IMR-90 (cell line): ENCODE measurements around the gene TMX1. TPM values are rescaled to one million over a fixed set of nuclear protein-coding genes. Genes with fewer than 3 reads are reported as not detected.

Experiments used
- ATAC-seq: fragments of 200-7000 bp; cut with Tn5 transposase; 2 replicates; pipeline ENCODE4 v1.9.1; 2020; ENCODE audit warnings: low read depth, mild to moderate bottlenecking, moderate library complexity
- BruUV-seq: library from RNA; stranded (reverse); fragments of 400-500 nt; replicated peaks from 2 replicates; lab custom pipeline; 2021; lab: Mats Ljungman, UMichigan
- CTCF ChIA-PET: fragments of 300-600 bp; formaldehyde crosslinking; extraction: SDS; loops from one replicate; lab custom pipeline; 2021; ENCODE audit warnings: antibody characterized with exemption; lab: Yijun Ruan, JAX
- POLR2A ChIA-PET: fragments of 300-600 bp; sonication (Branson Sonifier 250); formaldehyde crosslinking; loops from one replicate; lab custom pipeline; 2022; ENCODE audit warnings: antibody characterized with exemption; ENCODE audit not compliant: unreplicated experiment; lab: Charles Lee
- DNase-seq: peaks from one replicate; pipeline ENCODE4 v3.0.0; 2013
- H2AFZ ChIP-seq: replicated peaks from 2 replicates; pipeline ENCODE3; 2013; ENCODE audit warnings: low read length, mild to moderate bottlenecking; ENCODE audit not compliant: poor library complexity
- H2AK5ac ChIP-seq: 2 replicates; pipeline ENCODE4 v1.6.1; 2013; ENCODE audit warnings: low read depth, low read length, inconsistent platforms
- H2AK9ac ChIP-seq: replicated peaks from 2 replicates; pipeline ENCODE3; 2013; ENCODE audit warnings: mild to moderate bottlenecking, low read depth, low read length, moderate library complexity; ENCODE audit not compliant: poor library complexity
- H2BK120ac ChIP-seq: 2 replicates; pipeline ENCODE4 v1.6.1; 2013; ENCODE audit warnings: low read depth, low read length, inconsistent platforms
- H2BK15ac ChIP-seq: 3 replicates; pipeline ENCODE4 v1.6.1; 2013; ENCODE audit warnings: low read depth, low read length, inconsistent platforms
- H2BK20ac ChIP-seq: 2 replicates; pipeline ENCODE4 v1.6.1; 2013; ENCODE audit warnings: low read depth, mild to moderate bottlenecking, inconsistent platforms, low read length, moderate library complexity
- H2BK5ac ChIP-seq: 2 replicates; pipeline ENCODE4 v1.6.1; 2013; ENCODE audit warnings: mild to moderate bottlenecking, low read depth, low read length, inconsistent platforms; ENCODE audit not compliant: poor library complexity, severe bottlenecking
- H3K14ac ChIP-seq: replicated peaks from 2 replicates; pipeline ENCODE4 v1.6.1; 2013; ENCODE audit warnings: low read depth, low read length, inconsistent platforms
- H3K18ac ChIP-seq: 2 replicates; pipeline ENCODE4 v1.6.1; 2013; ENCODE audit warnings: low read depth, low read length, control low read depth
- H3K23ac ChIP-seq: 2 replicates; pipeline ENCODE4 v1.6.1; 2013; ENCODE audit warnings: low read depth, low read length, inconsistent platforms
- H3K27ac ChIP-seq: 2 replicates; pipeline ENCODE4 v1.5.1; 2013; ENCODE audit warnings: mild to moderate bottlenecking, control low read depth, low read length; ENCODE audit not compliant: insufficient read depth
- H3K27me3 ChIP-seq: 2 replicates; pipeline ENCODE4 v1.6.1; 2013; ENCODE audit warnings: low read length; ENCODE audit not compliant: control insufficient read depth, insufficient read depth
- H3K36me3 ChIP-seq: 2 replicates; pipeline ENCODE4 v1.6.1; 2013; ENCODE audit warnings: low read length, mixed read lengths; ENCODE audit not compliant: control insufficient read depth, insufficient read depth
- H3K4ac ChIP-seq: 2 replicates; pipeline ENCODE4 v1.6.1; 2013; ENCODE audit warnings: low read depth, low read length, inconsistent platforms
- H3K4me1 ChIP-seq: 2 replicates; pipeline ENCODE4 v1.6.1; 2013; ENCODE audit warnings: low read length, mixed read lengths; ENCODE audit not compliant: control insufficient read depth, insufficient read depth
- H3K4me2 ChIP-seq: 2 replicates; pipeline ENCODE4 v1.6.1; 2013; ENCODE audit warnings: low read depth, mild to moderate bottlenecking, control low read depth, low read length, moderate library complexity
- H3K4me3 ChIP-seq: 2 replicates; pipeline ENCODE4 v1.5.1; 2013; ENCODE audit warnings: low read depth, mild to moderate bottlenecking, control low read depth, low read length, moderate library complexity; ENCODE audit not compliant: insufficient read depth
- H3K56ac ChIP-seq: 2 replicates; pipeline ENCODE4 v1.6.1; 2013; ENCODE audit warnings: low read length, inconsistent platforms; ENCODE audit not compliant: insufficient read depth; ENCODE audit errors: extremely low read depth
- H3K79me1 ChIP-seq, 2 experiments: 2 replicates each; pipeline ENCODE4 v1.6.1; 2013; ENCODE audit warnings: low read length in 2 of 2, inconsistent platforms in 1 of 2, low read depth in 1 of 2
- H3K9ac ChIP-seq: 2 replicates; pipeline ENCODE4 v1.6.1; 2013; ENCODE audit warnings: low read depth, low read length, control low read depth
- H3K9me1 ChIP-seq: 2 replicates; pipeline ENCODE4 v1.6.1; 2013; ENCODE audit warnings: low read length, inconsistent platforms; ENCODE audit not compliant: insufficient read depth
- H3K9me3 ChIP-seq: 2 replicates; pipeline ENCODE4 v1.6.1; 2013; ENCODE audit warnings: low read length; ENCODE audit not compliant: control insufficient read depth, insufficient read depth
- H4K20me1 ChIP-seq: 2 replicates; pipeline ENCODE4 v1.6.1; 2013; ENCODE audit warnings: low read length, inconsistent platforms; ENCODE audit not compliant: insufficient read depth
- H4K5ac ChIP-seq: 2 replicates; pipeline ENCODE4 v1.6.1; 2013; ENCODE audit warnings: mild to moderate bottlenecking, low read depth, low read length, control low read depth
- H4K8ac ChIP-seq, 2 experiments: 2 replicates each; pipeline ENCODE4 v1.6.1; 2013; ENCODE audit warnings: low read depth in 2 of 2, low read length in 2 of 2, control low read depth in 1 of 2, inconsistent platforms in 1 of 2
- H4K91ac ChIP-seq: 2 replicates; pipeline ENCODE4 v1.6.1; 2013; ENCODE audit warnings: low read depth, low read length, inconsistent platforms; ENCODE audit not compliant: insufficient read depth
- BHLHE40 ChIP-seq: fragments of 150-350 bp; IDR thresholded peaks from 2 replicates; pipeline ENCODE4 v1.6.1; 2016; ENCODE audit warnings: mild to moderate bottlenecking, low read depth, low read length
- CEBPB ChIP-seq: IDR thresholded peaks from 2 replicates; pipeline ENCODE4 v1.6.1; 2012; ENCODE audit warnings: low read depth, low read length, improper control_type of control experiment
- CHD1 ChIP-seq: IDR thresholded peaks from 2 replicates; pipeline ENCODE4 v1.6.1; 2012; ENCODE audit warnings: low read depth, low read length, improper control_type of control experiment
- CTCF ChIP-seq: conservative IDR thresholded peaks from 2 replicates; pipeline ENCODE4 v1.5.1; 2012; ENCODE audit warnings: mild to moderate bottlenecking, low read depth, low read length, improper control_type of control experiment
- ELK1 ChIP-seq: fragments of 150-350 bp; IDR thresholded peaks from 2 replicates; pipeline ENCODE4 v1.6.1; 2016; ENCODE audit warnings: low read depth, mild to moderate bottlenecking, low read length, moderate library complexity, borderline replicate concordance
- FOS ChIP-seq: fragments of 150-350 bp; IDR thresholded peaks from 2 replicates; pipeline ENCODE4 v1.6.1; 2016; ENCODE audit warnings: low read depth, low read length
- MAFK ChIP-seq: IDR thresholded peaks from 2 replicates; pipeline ENCODE4 v1.6.1; 2012; ENCODE audit warnings: low read depth, low read length, improper control_type of control experiment
- MAZ ChIP-seq: IDR thresholded peaks from 2 replicates; pipeline ENCODE4 v1.6.1; 2012; ENCODE audit warnings: low read depth, mild to moderate bottlenecking, low read length, improper control_type of control experiment, moderate library complexity, borderline replicate concordance
- MXI1 ChIP-seq: IDR thresholded peaks from 2 replicates; pipeline ENCODE4 v1.6.1; 2012; ENCODE audit warnings: low read depth, mild to moderate bottlenecking, low read length, moderate library complexity, borderline replicate concordance
- NFE2L2 ChIP-seq: fragments of 150-350 bp; IDR thresholded peaks from 2 replicates; pipeline ENCODE4 v1.6.1; 2016; ENCODE audit warnings: low read depth, mild to moderate bottlenecking, low read length
- POLR2A ChIP-seq: IDR thresholded peaks from 2 replicates; pipeline ENCODE4 v1.6.1; 2012; ENCODE audit warnings: mild to moderate bottlenecking, low read depth, low read length
- RAD21 ChIP-seq: IDR thresholded peaks from 2 replicates; pipeline ENCODE4 v1.6.1; 2012; ENCODE audit warnings: low read length, improper control_type of control experiment
- RCOR1 ChIP-seq: IDR thresholded peaks from 2 replicates; pipeline ENCODE4 v1.6.1; 2012; ENCODE audit warnings: mild to moderate bottlenecking, low read length, improper control_type of control experiment; ENCODE audit not compliant: insufficient replicate concordance
- RFX5 ChIP-seq: IDR thresholded peaks from 2 replicates; pipeline ENCODE4 v1.8.0; 2012; ENCODE audit warnings: low read depth, mild to moderate bottlenecking, low read length, moderate library complexity
- SMC3 ChIP-seq: fragments of 150-350 bp; IDR thresholded peaks from 2 replicates; pipeline ENCODE4 v1.6.1; 2016; ENCODE audit warnings: low read depth, mild to moderate bottlenecking, antibody characterized with exemption, low read length, moderate library complexity
- WGBS, 2 experiments: methylation state at CpG; one replicate each; pipeline versions ENCODE4 v1.1.5 to v1.1.7; 2013; ENCODE audit warnings: missing lambda C conversion rate in 2 of 2; ENCODE audit not compliant: insufficient read length in 1 of 2; ENCODE audit errors: extremely low coverage in 2 of 2; 5-methylcytosine and 5-hydroxymethylcytosine counted together
- dilution Hi-C: fragments of 300-500 bp; cut with HindIII; formaldehyde crosslinking; loops from one replicate; pipeline ENCODE4 v1.14.3; 2018; ENCODE audit warnings: low sequenced_read_pairs; ENCODE audit not compliant: unreplicated experiment
- in situ Hi-C: fragments of 300-500 bp; cut with MboI; formaldehyde crosslinking; loops from 3 replicates; pipeline ENCODE4 v1.14.3; 2019; ENCODE audit warnings: low sequenced_read_pairs, inconsistent platforms, mixed read lengths
- intact Hi-C: fragments of 100-400 bp; cut with micrococcal nuclease; formaldehyde crosslinking; loops from 2 replicates; pipeline ENCODE4 v1.10.0; 2022
- polyA plus RNA-seq, 3 experiments: library from polyadenylated mRNA; depleted of rRNA; stranded (reverse); fragments of >200 nt; gene quantifications; 2 replicates each; pipeline ENCODE4 v1.2.3, GENCODE V29; 2012; ENCODE audit warnings: low replicate concordance in 1 of 3
- total RNA-seq: library from RNA; depleted of rRNA; stranded (reverse); fragments of >200 nt; gene quantifications from 2 replicates; pipeline ENCODE4 v1.2.3, GENCODE V29; 2012
- TF ChIP-seq, protein P1 (sequence below): fragments of 150-350 bp; IDR thresholded peaks from 2 replicates; pipeline ENCODE4 v1.6.1; 2017; ENCODE audit warnings: mild to moderate bottlenecking, antibody characterized with exemption, low read length, low read depth

The TMX1 gene
- total and polyA plus RNA-seq, 2 of the 4 experiments (the other 2 are of a cell fraction), result 15.3 to 24.7 TPM

DNA sequence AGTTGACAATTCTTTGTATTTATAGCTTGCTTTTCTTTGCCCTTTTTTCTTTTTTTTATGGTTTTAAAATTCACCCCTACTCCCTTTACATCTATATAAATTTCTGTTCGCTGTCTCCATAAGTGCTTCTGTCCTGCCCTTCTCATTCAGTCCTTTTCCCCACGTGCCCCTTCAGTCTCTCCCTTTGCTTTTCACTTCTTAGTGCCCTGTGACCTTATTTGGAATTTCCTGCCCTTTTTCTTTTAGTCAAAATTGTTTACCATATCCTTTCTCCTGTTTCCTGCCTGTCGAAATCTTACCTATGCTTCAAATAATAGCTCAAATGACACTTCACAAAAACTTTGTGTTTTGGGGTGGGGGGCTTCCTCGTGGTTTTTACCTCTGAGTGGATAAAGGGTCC is 6.0 kb downstream of the TMX1 start:
- no peak overlapping the region for H2AK9ac ChIP-seq
- BruUV-seq, result no TSS peak

More for the DNA sequence above, 6.0 kb downstream of the TMX1 start:
- CTCF ChIA-PET, result interaction anchor here (0.6 kb wide), 1 partner anchor 298 kb away, joined by 5 read pairs; no protein-coding TSS in a partner anchor
- no peak overlapping the region for H3K14ac ChIP-seq
- H2AFZ ChIP-seq, result no peak overlapping the region
- no peaks in the 10 kb centered on the region for H3K27me3 ChIP-seq
- no peak overlapping the region for H4K5ac ChIP-seq
- H3K56ac ChIP-seq, result no peak overlapping the region
- H2BK20ac ChIP-seq, result no peak overlapping the region
- no peak overlapping the region for H3K27ac ChIP-seq
- TF ChIP-seq BHLHE40 (no peak), RAD21 (no peak), CHD1 (no peak), SMC3 (no peak), NFE2L2 (no peak), CTCF (no peak), MAZ (no peak), MXI1 (no peak), ELK1 (no peak), FOS (no peak), RCOR1 (no peak), CEBPB (no peak), RFX5 (no peak), POLR2A (no peak), MAFK (no peak)
- TF ChIP-seq, protein P1, sequence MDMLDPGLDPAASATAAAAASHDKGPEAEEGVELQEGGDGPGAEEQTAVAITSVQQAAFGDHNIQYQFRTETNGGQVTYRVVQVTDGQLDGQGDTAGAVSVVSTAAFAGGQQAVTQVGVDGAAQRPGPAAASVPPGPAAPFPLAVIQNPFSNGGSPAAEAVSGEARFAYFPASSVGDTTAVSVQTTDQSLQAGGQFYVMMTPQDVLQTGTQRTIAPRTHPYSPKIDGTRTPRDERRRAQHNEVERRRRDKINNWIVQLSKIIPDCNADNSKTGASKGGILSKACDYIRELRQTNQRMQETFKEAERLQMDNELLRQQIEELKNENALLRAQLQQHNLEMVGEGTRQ, result no peak
- ATAC-seq, result no peak
- no peak overlapping the region for H2AK5ac ChIP-seq
- H2BK5ac ChIP-seq, result no peak overlapping the region
- no peak overlapping the region for H3K9ac ChIP-seq
- peaks cover 4% of the 10 kb centered on the region; the same call in 1 of the 2 replicates for H3K4me1 ChIP-seq
- H2BK120ac ChIP-seq, result no peak overlapping the region
- no peak overlapping the region for H3K23ac ChIP-seq
- POLR2A ChIA-PET, result no interaction called here
- no peak overlapping the region for H4K8ac ChIP-seq
- peaks cover 5% of the 10 kb centered on the region for H3K9me1 ChIP-seq
- peaks cover 8% of the 10 kb centered on the region; the same call in 1 of the 2 replicates for H4K20me1 ChIP-seq
- H3K4me3 ChIP-seq, result no peak overlapping the region
- peaks cover 18 to 47% of the 10 kb centered on the region in 2 experiments for H3K79me1 ChIP-seq
- H3K36me3 ChIP-seq, result peaks cover 8% of the 10 kb centered on the region
- no peak overlapping the region for H4K91ac ChIP-seq
- H3K4ac ChIP-seq, result no peak overlapping the region
- H3K4me2 ChIP-seq, result no peak overlapping the region
- dilution Hi-C loops, result no loop called here
- no peak overlapping the region for H2BK15ac ChIP-seq
- no peak for DNase-seq
- in situ Hi-C loops, result no loop called here
- no CpG with 5 or more reads among the region's 4 CpGs for WGBS, 2 experiments
- intact Hi-C loops, result no loop called here
- H3K18ac ChIP-seq, result no peak overlapping the region
- H3K9me3 ChIP-seq, result no peaks in the 10 kb centered on the region
